Anterior cingulate cortex (tissue), 58 donors: ENCODE data around the gene KIF26B.

Experiments
- DNase-seq, 58 donors: peaks; one replicate each; lab custom pipeline; 2025; lab: John Stamatoyannopoulos, UW

KIF26B gene

GRCh38 chr1:245742896-245743295 lies 588.1 kb downstream of the KIF26B start:
- no peak for DNase-seq

DNA sequence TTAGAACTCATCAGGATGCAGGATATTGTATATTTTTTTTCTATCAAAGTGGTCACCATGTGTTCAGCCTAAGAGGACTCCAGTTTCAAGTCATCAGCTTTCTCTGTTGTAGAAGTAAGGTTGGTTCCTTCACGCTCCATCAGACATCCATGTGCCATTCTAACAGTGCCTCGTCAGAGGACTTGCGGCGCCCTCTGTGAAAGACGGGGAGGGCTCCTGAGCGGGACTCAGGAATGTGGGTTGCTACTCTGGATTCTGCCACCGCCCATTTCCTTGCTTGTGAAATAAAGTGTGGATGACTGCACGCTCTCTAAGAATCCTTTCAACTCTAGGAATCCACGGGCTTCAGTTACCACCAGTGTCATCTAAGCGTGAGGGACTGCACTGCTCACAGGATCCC lies 593.5 kb downstream of the KIF26B start:
- DNase-seq, result no peak

GRCh38 chr1:245748646-245749045 lies 593.9 kb downstream of the KIF26B start:
- no peak for DNase-seq

DNA sequence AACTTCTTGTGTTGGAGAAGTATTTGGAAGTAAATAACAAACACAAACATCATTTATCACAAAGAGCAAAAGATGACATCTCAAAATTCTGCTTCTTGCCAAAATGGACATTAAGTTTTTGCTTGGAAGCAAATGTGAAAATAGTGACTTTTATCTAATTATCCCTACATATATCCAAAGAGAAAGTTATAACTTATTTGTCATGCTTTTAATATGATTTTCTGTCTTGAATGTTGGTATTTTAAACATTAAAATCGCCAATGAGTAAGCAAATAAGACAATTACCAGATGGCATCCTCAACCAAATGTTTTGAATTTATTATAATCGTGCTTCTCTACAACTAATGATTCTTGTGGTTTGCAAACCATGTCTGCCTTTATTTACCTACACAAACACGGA lies 594.3 kb downstream of the KIF26B start:
- DNase-seq, result no peak

- no peak for DNase-seq
Measured at GRCh38 chr1:245750261-245750660, 595.5 kb downstream of the KIF26B start.

DNA sequence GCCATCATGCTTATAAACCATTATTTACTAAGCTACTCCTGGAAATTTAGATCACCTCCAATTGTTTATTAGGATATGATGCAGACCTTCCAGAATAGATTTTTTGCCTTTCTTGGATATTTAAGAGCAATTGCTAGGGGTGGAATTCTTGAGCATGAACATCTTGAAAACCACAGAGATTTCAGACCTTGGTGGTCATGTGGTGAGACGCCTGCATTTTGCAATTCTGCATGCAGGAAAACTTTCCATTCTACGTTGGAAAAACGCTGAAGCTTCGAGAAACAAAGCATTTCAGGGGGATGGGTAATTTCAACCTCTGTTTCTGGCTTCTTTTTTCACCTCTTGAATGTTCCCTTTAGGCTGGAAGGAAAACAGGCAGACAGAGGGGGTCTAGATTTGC lies 596.3 kb downstream of the KIF26B start:
- no peak for DNase-seq

- no peak for DNase-seq
Measured at GRCh38 chr1:245751726-245752470, 597.1 kb downstream of the KIF26B start.

DNA sequence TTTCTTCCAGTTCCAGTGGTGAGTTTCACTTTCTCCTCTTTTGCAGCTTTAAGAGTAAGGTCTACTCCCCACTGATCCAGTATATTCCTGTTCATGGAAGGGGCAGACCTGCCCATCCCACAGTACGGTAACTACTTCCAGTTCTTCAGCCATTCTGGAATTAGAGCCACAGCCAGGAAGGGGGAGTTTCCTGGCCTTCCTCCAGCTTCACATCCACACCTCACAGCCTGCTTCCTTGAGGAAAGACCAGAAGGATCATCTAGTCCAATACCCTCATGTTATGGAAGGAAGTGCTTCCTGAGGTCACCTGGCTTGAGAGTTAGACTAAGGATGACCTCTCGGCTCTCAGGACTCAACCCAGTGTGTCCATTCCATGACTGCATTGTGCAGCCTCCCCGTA lies 597.8 kb downstream of the KIF26B start:
- no peak for DNase-seq

- no peak for DNase-seq
Measured at GRCh38 chr1:245753807-245754206, 599.0 kb downstream of the KIF26B start.

GRCh38 chr1:245754463-245754961 lies 599.7 kb downstream of the KIF26B start:
- DNase-seq, result no peak
